ENCODE data around the gene AGAP9. TPM values are rescaled to one million over a fixed set of nuclear protein-coding genes. Genes with fewer than 3 reads are reported as not detected.
"Not testable (repeated sequence)": the region's sequence is repeated elsewhere in the genome, so short reads cannot be mapped to it uniquely, and the experiment has no call there.

The AGAP9 gene
- total RNA-seq, 4 donors from 2014 or later: 0.94 to 8.8 (median 3.3) TPM

GRCh38 chr10:47457528-47457820 lies 66.0 kb downstream of the AGAP9 start:
- DNase-seq: no peak
- H3K4me1 ChIP-seq: peaks cover 0 to 6% (median 0%) of the 10 kb centered on the region in 3 donors
- H3K36me3 ChIP-seq: no peaks in the 10 kb centered on the region
- TF ChIP-seq CTCF (IDR thresholded peaks at IDR 0.05): no peak
- TF ChIP-seq POLR2A (IDR thresholded peaks at IDR 0.05): no peak
- WGBS, 2 donors: 100% methylated on average over 1 of the region's 1 CpG
- H3K27me3 ChIP-seq: no peaks in the 10 kb centered on the region
- no peaks in the 10 kb centered on the region for H3K9me3 ChIP-seq
- H3K27ac ChIP-seq: no peak overlapping the region
- intact Hi-C loops (cut with DNase I): no loop called here
- H3K4me3 ChIP-seq: no peak overlapping the region

GRCh38 chr10:47456794-47457527 lies 66.5 kb downstream of the AGAP9 start:
- H3K27me3 ChIP-seq: no peaks in the 10 kb centered on the region
- TF ChIP-seq CTCF (IDR thresholded peaks at IDR 0.05) (no peak), POLR2A (IDR thresholded peaks at IDR 0.05) (no peak)
- peaks cover 0 to 6% (median 0%) of the 10 kb centered on the region in 3 donors for H3K4me1 ChIP-seq
- no peak overlapping the region for H3K4me3 ChIP-seq
- no peaks in the 10 kb centered on the region for H3K36me3 ChIP-seq
- no peaks in the 10 kb centered on the region for H3K9me3 ChIP-seq
- DNase-seq: no peak
- intact Hi-C loops (cut with DNase I): no loop called here
- WGBS, 2 donors: 94 to 97% methylated on average over 3 to 4 of the region's 6 CpGs
- no peak overlapping the region for H3K27ac ChIP-seq

DNA sequence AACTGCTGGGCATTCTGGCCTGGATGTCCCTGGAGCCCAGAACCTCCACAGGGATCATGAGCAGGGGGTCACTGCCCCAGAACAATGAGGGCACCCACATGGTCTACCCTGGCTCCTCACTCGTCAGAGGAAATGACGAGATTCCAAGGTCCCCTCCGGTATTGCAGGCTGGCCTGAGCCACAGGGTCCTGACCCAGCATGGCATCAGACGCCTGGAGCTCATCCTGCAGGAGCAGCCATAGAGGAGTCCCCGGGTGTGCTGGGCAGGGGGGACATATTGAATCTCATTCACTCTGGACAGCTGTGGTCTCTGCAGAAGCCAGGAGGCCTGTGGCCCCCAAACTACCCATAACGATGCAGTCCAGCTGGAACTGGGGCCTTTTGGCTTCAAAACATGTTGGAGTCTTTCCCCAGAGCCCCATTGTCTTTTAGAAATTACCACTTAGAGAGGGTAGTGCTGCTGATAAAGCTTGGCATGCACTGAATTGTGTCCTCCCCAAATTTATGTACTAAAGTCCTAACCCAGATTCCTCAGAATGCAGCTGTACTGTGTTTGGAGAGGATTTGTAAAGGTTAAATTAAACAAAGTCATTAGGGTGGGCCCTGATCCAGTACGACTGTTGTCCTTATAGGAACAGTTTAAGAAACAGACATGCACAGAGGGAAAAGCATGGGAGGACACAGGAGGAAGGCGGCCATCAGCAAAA lies 67.2 kb downstream of the AGAP9 start:
- Histone ChIP-seq H3K4me3 (no peak overlapping the region), H3K36me3 (no peaks in the 10 kb centered on the region), H3K4me1 (peaks cover 0 to 4% (median 0%) of the 10 kb centered on the region in 3 donors), H3K9me3 (no peaks in the 10 kb centered on the region), H3K27ac (no peak overlapping the region), H3K27me3 (no peaks in the 10 kb centered on the region)
- intact Hi-C loops (cut with DNase I): no loop called here
- 59 to 70% methylated on average over 2 to 6 of the region's 8 CpGs for WGBS, 2 donors
- DNase-seq: no peak
- no peak for TF ChIP-seq CTCF (IDR thresholded peaks at IDR 0.05)
- no peak for TF ChIP-seq POLR2A (IDR thresholded peaks at IDR 0.05)

DNA sequence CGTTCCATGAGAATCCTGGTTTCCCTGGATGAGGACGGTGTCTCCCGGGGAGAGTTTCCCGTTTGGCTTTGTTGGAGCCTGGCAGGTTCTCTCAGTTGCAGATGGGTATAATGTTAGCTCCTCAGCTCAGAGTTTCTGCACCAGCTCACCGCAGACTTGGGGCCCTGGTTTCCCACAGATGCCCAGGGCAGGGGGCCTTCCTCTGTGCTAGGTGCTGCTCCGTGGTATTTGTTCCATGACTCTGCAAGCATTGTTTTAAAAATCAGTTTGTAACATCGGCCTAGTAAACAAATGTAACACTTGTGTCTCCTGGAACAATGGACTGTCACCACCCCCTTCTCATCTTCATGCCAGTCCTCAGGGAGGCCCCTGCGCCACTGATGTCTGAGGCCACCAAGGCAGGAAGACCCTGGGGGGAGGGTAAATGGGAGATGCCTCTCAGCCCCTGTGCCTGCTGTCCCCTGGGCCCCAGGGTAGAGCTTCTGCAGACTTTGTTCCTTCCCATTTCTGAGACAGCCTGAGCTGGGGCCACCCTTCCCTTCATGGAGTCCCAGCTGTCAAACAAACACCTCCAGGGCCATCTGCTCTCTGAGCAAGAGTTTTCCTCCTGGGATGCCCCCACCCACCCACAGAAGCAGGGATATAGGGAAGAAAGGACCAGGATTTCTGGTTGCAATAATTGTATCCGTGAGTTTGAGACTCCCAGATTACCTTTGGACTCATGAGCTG lies 67.9 kb downstream of the AGAP9 start:
- DNase-seq; H3K9me3 ChIP-seq; H3K27ac ChIP-seq; H3K4me1 ChIP-seq; H3K27me3 ChIP-seq; H3K4me3 ChIP-seq; H3K36me3 ChIP-seq; intact Hi-C loops (cut with DNase I): not testable (repeated sequence)
- WGBS, 2 donors: 64 to 76% methylated on average over 7 to 8 of the region's 9 CpGs

- intact Hi-C loops (cut with DNase I): no loop called here
- Histone ChIP-seq H3K36me3 (no peaks in the 10 kb centered on the region), H3K9me3 (no peaks in the 10 kb centered on the region), H3K27ac (no peak overlapping the region), H3K27me3 (no peaks in the 10 kb centered on the region), H3K4me3 (no peak overlapping the region), H3K4me1 (no peaks in the 10 kb centered on the region)
- TF ChIP-seq POLR2A (IDR thresholded peaks at IDR 0.05) (no peak), CTCF (IDR thresholded peaks at IDR 0.05) (no peak)
- DNase-seq: no peak
- WGBS, 2 donors: 80 to 88% methylated on average over 3 of the region's 3 CpGs
Observed at GRCh38 chr10:47454780-47455058, 68.7 kb downstream of the AGAP9 start.

All from esophagus squamous epithelium (tissue), 5 donors.